ENCODE measurements around the gene WFDC1. TPM values are rescaled to one million over a fixed set of nuclear protein-coding genes. Genes with fewer than 3 reads are reported as not detected.

The WFDC1 gene
- total and polyA plus RNA-seq, 7 donors = 3.0 to 173 (median 15.3) TPM

- Histone ChIP-seq H3K4me3 (no peak overlapping the region), H3K27me3 (no peaks in the 10 kb centered on the region), H3K36me3 (no peaks in the 10 kb centered on the region), H3K4me1 (peaks cover 0 to 8% (median 0%) of the 10 kb centered on the region in 4 donors), H3K27ac (no peak overlapping the region), H3K9me3 (no peaks in the 10 kb centered on the region)
- 46 to 76% methylated on average over 8 of the region's 8 CpGs for WGBS, 2 donors
- DNase-seq = no peak
- intact Hi-C loops (cut with DNase I) = no loop called here
- TF ChIP-seq CTCF (IDR thresholded peaks at IDR 0.05) = no peak
- TF ChIP-seq POLR2AphosphoS5 (IDR thresholded peaks at IDR 0.05) = no peak
- no peak for TF ChIP-seq POLR2A (IDR thresholded peaks at IDR 0.05)
- TF ChIP-seq EP300 (IDR thresholded peaks at IDR 0.05) = no peak
Observed at GRCh38 chr16:84359326-84359725, 64.6 kb downstream of the WFDC1 start.

- H3K36me3 ChIP-seq = no peaks in the 10 kb centered on the region
- no peaks in the 10 kb centered on the region for H3K27me3 ChIP-seq
- no peaks in the 10 kb centered on the region for H3K9me3 ChIP-seq
- intact Hi-C loops (cut with DNase I) = no loop called here
- no peak overlapping the region for H3K27ac ChIP-seq
- no peak for DNase-seq
- H3K4me1 ChIP-seq = peaks cover 0 to 8% (median 0%) of the 10 kb centered on the region in 4 donors
- no peak overlapping the region for H3K4me3 ChIP-seq
- no peak for TF ChIP-seq CTCF (IDR thresholded peaks at IDR 0.05)
- no peak for TF ChIP-seq POLR2AphosphoS5 (IDR thresholded peaks at IDR 0.05)
- no peak for TF ChIP-seq POLR2A (IDR thresholded peaks at IDR 0.05)
- no peak for TF ChIP-seq EP300 (IDR thresholded peaks at IDR 0.05)
- WGBS, 2 donors = 70 to 92% methylated on average over 15 of the region's 15 CpGs
Observed at GRCh38 chr16:84360170-84360569, 65.5 kb downstream of the WFDC1 start.

- no peak overlapping the region for H3K4me3 ChIP-seq
- intact Hi-C loops (cut with DNase I) = no loop called here
- 82 to 91% methylated on average over 4 of the region's 4 CpGs for WGBS, 2 donors
Observed at GRCh38 chr16:84360748-84361147, 66.1 kb downstream of the WFDC1 start.

GRCh38 chr16:84361546-84361945 is 66.9 kb downstream of the WFDC1 start:
- intact Hi-C loops (cut with DNase I) = no loop called here
- 68 to 88% methylated on average over 5 of the region's 5 CpGs for WGBS, 2 donors
- peaks cover 0 to 8% (median 0%) of the 10 kb centered on the region in 4 donors for H3K4me1 ChIP-seq
- H3K27me3 ChIP-seq = peaks cover 0 to 1% (median 0%) of the 10 kb centered on the region in 3 donors
- H3K27ac ChIP-seq = no peak overlapping the region
- TF ChIP-seq POLR2A (IDR thresholded peaks at IDR 0.05) = no peak
- TF ChIP-seq EP300 (IDR thresholded peaks at IDR 0.05) = no peak
- no peak for TF ChIP-seq CTCF (IDR thresholded peaks at IDR 0.05)
- DNase-seq = no peak
- no peaks in the 10 kb centered on the region for H3K36me3 ChIP-seq
- H3K9me3 ChIP-seq = no peaks in the 10 kb centered on the region
- H3K4me3 ChIP-seq = no peak overlapping the region

More at GRCh38 chr16:84360748-84361147, 66.1 kb downstream of the WFDC1 start:
- no peaks in the 10 kb centered on the region for H3K9me3 ChIP-seq
- H3K36me3 ChIP-seq = no peaks in the 10 kb centered on the region
- TF ChIP-seq POLR2A (IDR thresholded peaks at IDR 0.05) (no peak), POLR2AphosphoS5 (IDR thresholded peaks at IDR 0.05) (no peak), CTCF (IDR thresholded peaks at IDR 0.05) (no peak), EP300 (IDR thresholded peaks at IDR 0.05) (no peak)
- DNase-seq = no peak
- peaks cover 0 to 8% (median 0%) of the 10 kb centered on the region in 4 donors for H3K4me1 ChIP-seq
- no peaks in the 10 kb centered on the region for H3K27me3 ChIP-seq
- no peak overlapping the region for H3K27ac ChIP-seq

GRCh38 chr16:84362471-84362941 is 67.8 kb downstream of the WFDC1 start:
- H3K9me3 ChIP-seq = no peaks in the 10 kb centered on the region
- no peaks in the 10 kb centered on the region for H3K36me3 ChIP-seq
- DNase-seq = no peak
- H3K27ac ChIP-seq = no peak overlapping the region
- peaks cover 3 to 11% (median 5%) of the 10 kb centered on the region in 3 donors for H3K27me3 ChIP-seq
- intact Hi-C loops (cut with DNase I) = no loop called here
- TF ChIP-seq CTCF (IDR thresholded peaks at IDR 0.05) (no peak), POLR2A (IDR thresholded peaks at IDR 0.05) (no peak), EP300 (IDR thresholded peaks at IDR 0.05) (no peak), POLR2AphosphoS5 (IDR thresholded peaks at IDR 0.05) (no peak)
- WGBS, 2 donors = 23 to 62% methylated on average over 13 of the region's 13 CpGs
- no peaks in the 10 kb centered on the region for H3K4me1 ChIP-seq
- H3K4me3 ChIP-seq = no peak overlapping the region

Measured in sigmoid colon (tissue), 7 donors.